GM12878 (cell line): ENCODE measurements around the gene GSTCD. TPM values are rescaled to one million over a fixed set of nuclear protein-coding genes. Genes with fewer than 3 reads are reported as not detected.
A peak's percentile ranks its signal among the peaks of the same experiment; 100 is the strongest.

Source experiments
- ATAC-seq: fragments of 200-7000 bp; cut with Tn5 transposase; 3 replicates; pipeline ENCODE4 v1.9.1; 2020; ENCODE audit warnings: mild to moderate bottlenecking, moderate library complexity
- BruUV-seq: library from RNA; stranded (reverse); fragments of 400-500 nt; replicated peaks from 2 replicates; lab custom pipeline; 2021; lab: Mats Ljungman, UMichigan
- CTCF ChIA-PET: fragments of 300-600 bp; sonication (Branson Sonifier 250); formaldehyde crosslinking; extraction: SDS; loops from one replicate; lab custom pipeline; 2021; ENCODE audit warnings: inconsistent platforms; lab: Yijun Ruan, JAX
- POLR2A ChIA-PET: fragments of 350-600 bp; formaldehyde crosslinking; extraction: SDS; loops from one replicate; lab custom pipeline; 2021; ENCODE audit warnings: inconsistent platforms; lab: Charles Lee
- RAD21 ChIA-PET: fragments of 300-600 bp; sonication (Branson Sonifier 250); formaldehyde crosslinking; loops from one replicate; lab custom pipeline; 2023; ENCODE audit warnings: antibody characterized with exemption; ENCODE audit not compliant: unreplicated experiment; lab: Charles Lee
- SMC1A ChIA-PET: fragments of 300-600 bp; sonication (Branson Sonifier 250); formaldehyde crosslinking; loops from one replicate; lab custom pipeline; 2023; ENCODE audit not compliant: unreplicated experiment, uncharacterized antibody; lab: Charles Lee
- DNase-seq: peaks from one replicate; pipeline ENCODE4 v3.0.0-alpha.2; 2011; ENCODE audit warnings: low read depth, low spot score
- FAIRE-seq: peaks from 3 replicates; lab custom pipeline; 2011; peaks lifted over from hg19 to GRCh38; lab: Jason Lieb, UNC
- H2AFZ ChIP-seq: 2 replicates; pipeline ENCODE4 v1.6.0; 2011; ENCODE audit warnings: low read depth, low read length, control low read depth; ENCODE audit not compliant: control insufficient read depth
- H3K27ac ChIP-seq: 2 replicates; pipeline ENCODE4 v1.5.1; 2011; ENCODE audit warnings: control low read depth; ENCODE audit not compliant: control insufficient read depth, insufficient read depth
- H3K27me3 ChIP-seq, 2 experiments: replicated peaks in 1 of 2; 2 replicates each; pipeline versions ENCODE4 v1.6.0 to v1.6.1; 2011; ENCODE audit warnings: low read length in 1 of 2; ENCODE audit not compliant: control insufficient read depth in 2 of 2, insufficient read depth in 2 of 2
- H3K36me3 ChIP-seq, 2 experiments: 2 replicates each; pipeline ENCODE4 v1.5.1; 2011; ENCODE audit warnings: low read length in 1 of 2; ENCODE audit not compliant: control insufficient read depth in 2 of 2, insufficient read depth in 2 of 2
- H3K4me1 ChIP-seq: 2 replicates; pipeline ENCODE4 v1.6.1; 2011; ENCODE audit warnings: mild to moderate bottlenecking, low read length, moderate library complexity, mixed read lengths; ENCODE audit not compliant: control insufficient read depth, insufficient read depth
- H3K4me2 ChIP-seq: 2 replicates; pipeline ENCODE4 v1.6.0; 2011; ENCODE audit warnings: control low read depth; ENCODE audit not compliant: control insufficient read depth, insufficient read depth
- H3K4me3 ChIP-seq: fragments of 200-600 bp; sonication (generic); 2 replicates; pipeline ENCODE4 v1.5.1; 2016
- H3K79me2 ChIP-seq: 2 replicates; pipeline ENCODE4 v1.6.0; 2011; ENCODE audit warnings: low read length; ENCODE audit not compliant: control insufficient read depth, insufficient read depth
- H3K9ac ChIP-seq: 2 replicates; pipeline ENCODE4 v1.8.0; 2011; ENCODE audit warnings: low read length, control low read depth, mixed read lengths; ENCODE audit not compliant: control insufficient read depth, insufficient read depth
- H3K9me3 ChIP-seq: replicated peaks from 3 replicates; pipeline ENCODE4 v1.5.1; 2011; ENCODE audit warnings: mild to moderate bottlenecking, low read length; ENCODE audit not compliant: control insufficient read depth, insufficient read depth
- H4K20me1 ChIP-seq: 2 replicates; pipeline ENCODE4 v1.6.0; 2011; ENCODE audit not compliant: control insufficient read depth, insufficient read depth
- FOXK2 ChIP-seq: fragments of 450-650 bp; IDR thresholded peaks from 2 replicates; pipeline ENCODE4 v1.6.1; 2017; ENCODE audit warnings: mild to moderate bottlenecking, moderate library complexity
- WGBS: methylation state at CpG from one replicate; pipeline ENCODE4 v1.1.6; 2016; ENCODE audit warnings: low lambda C conversion rate; ENCODE audit not compliant: insufficient replicate concordance, insufficient coverage; ENCODE audit errors: missing lambda C conversion rate; 5-methylcytosine and 5-hydroxymethylcytosine counted together
- in situ Hi-C: fragments of 300-500 bp; cut with MboI; formaldehyde crosslinking; loops from 9 replicates; pipeline ENCODE4 v1.14.3; 2018; ENCODE audit warnings: mixed read lengths
- intact Hi-C: fragments of 100-400 bp; cut with micrococcal nuclease; formaldehyde crosslinking; loops from one replicate; pipeline ENCODE4 v1.14.2; 2022; ENCODE audit not compliant: unreplicated experiment
- polyA plus RNA-seq, 11 experiments: library from polyadenylated mRNA; depleted of rRNA in 4 of 11; unstranded in 6 of 11; stranded (reverse) in 5 of 11; fragments of >200 nt; fragmentation: Nextera tagmentation in 4 of 11; fragmentation: Illumina TruSeq in 1 of 11; extraction: Ambion mirVana in 4 of 11; extraction: Trizol in 1 of 11; gene quantifications; 1 replicate in 1 of 11; 2 replicates in 10 of 11; pipeline versions ENCODE4 v1.2.1 to v1.2.3, GENCODE V29; 2011 to 2016; ENCODE audit warnings: inconsistent platforms in 2 of 11, missing spikeins in 2 of 11, low read depth in 1 of 11
- total RNA-seq, 4 experiments: library from RNA; depleted of rRNA in 3 of 4; stranded (reverse); fragments of >200 nt in 3 of 4; fragmentation: Illumina TruSeq in 1 of 4; extraction: Trizol in 1 of 4; gene quantifications; 2 replicates each; pipeline versions ENCODE4 v1.2.1 to v1.2.3, GENCODE V29; 2013 to 2021
- TF ChIP-seq, protein P1 (sequence below): IDR thresholded peaks from 2 replicates; pipeline ENCODE4 v1.6.1; 2011; ENCODE audit warnings: borderline replicate concordance, low read depth, mild to moderate bottlenecking, moderate library complexity, low read length; ENCODE audit not compliant: insufficient read depth, poor library complexity, severe bottlenecking
- TF ChIP-seq, protein P2 (sequence below): fragments of 450-650 bp; IDR thresholded peaks from 2 replicates; pipeline ENCODE4 v1.6.1; 2017; ENCODE audit warnings: borderline replicate concordance
- TF ChIP-seq, protein P3 (sequence below): fragments of 450-650 bp; IDR thresholded peaks from 2 replicates; pipeline ENCODE4 v1.6.1; 2017; ENCODE audit warnings: mild to moderate bottlenecking, low read depth, inconsistent platforms; ENCODE audit not compliant: poor library complexity, severe bottlenecking

The GSTCD gene
- total and polyA plus RNA-seq, 10 of the 15 experiments (the other 5 are each of a cell fraction or from before 2014, with no cell fraction given): 4.3 to 28.4 (median 14.1) TPM

DNA sequence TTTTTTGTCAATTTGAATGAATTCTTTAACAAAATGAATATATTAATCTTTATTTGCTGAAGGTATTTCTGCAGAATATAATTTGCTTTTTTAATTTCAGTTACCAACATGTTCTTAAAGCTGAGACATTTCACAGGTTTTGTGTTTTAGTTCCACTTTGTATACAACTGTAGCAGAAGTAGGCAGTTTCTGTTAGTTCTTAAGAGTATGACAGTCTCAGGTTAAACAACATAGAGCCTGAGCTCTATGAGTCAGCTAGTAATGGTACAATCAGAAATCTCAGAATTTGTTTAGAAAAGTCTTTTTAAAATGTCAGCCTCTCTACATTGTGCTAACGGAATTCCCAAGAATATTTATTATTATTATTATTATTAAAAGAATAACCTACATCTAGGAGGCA is 50.4 kb downstream of the GSTCD start:
- no peak for TF ChIP-seq FOXK2
- TF ChIP-seq, protein P1, sequence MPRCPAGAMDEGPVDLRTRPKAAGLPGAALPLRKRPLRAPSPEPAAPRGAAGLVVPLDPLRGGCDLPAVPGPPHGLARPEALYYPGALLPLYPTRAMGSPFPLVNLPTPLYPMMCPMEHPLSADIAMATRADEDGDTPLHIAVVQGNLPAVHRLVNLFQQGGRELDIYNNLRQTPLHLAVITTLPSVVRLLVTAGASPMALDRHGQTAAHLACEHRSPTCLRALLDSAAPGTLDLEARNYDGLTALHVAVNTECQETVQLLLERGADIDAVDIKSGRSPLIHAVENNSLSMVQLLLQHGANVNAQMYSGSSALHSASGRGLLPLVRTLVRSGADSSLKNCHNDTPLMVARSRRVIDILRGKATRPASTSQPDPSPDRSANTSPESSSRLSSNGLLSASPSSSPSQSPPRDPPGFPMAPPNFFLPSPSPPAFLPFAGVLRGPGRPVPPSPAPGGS: no peak
- TF ChIP-seq, protein P2, sequence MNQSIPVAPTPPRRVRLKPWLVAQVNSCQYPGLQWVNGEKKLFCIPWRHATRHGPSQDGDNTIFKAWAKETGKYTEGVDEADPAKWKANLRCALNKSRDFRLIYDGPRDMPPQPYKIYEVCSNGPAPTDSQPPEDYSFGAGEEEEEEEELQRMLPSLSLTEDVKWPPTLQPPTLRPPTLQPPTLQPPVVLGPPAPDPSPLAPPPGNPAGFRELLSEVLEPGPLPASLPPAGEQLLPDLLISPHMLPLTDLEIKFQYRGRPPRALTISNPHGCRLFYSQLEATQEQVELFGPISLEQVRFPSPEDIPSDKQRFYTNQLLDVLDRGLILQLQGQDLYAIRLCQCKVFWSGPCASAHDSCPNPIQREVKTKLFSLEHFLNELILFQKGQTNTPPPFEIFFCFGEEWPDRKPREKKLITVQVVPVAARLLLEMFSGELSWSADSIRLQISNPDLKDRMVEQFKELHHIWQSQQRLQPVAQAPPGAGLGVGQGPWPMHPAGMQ: no peak
- TF ChIP-seq, protein P3, sequence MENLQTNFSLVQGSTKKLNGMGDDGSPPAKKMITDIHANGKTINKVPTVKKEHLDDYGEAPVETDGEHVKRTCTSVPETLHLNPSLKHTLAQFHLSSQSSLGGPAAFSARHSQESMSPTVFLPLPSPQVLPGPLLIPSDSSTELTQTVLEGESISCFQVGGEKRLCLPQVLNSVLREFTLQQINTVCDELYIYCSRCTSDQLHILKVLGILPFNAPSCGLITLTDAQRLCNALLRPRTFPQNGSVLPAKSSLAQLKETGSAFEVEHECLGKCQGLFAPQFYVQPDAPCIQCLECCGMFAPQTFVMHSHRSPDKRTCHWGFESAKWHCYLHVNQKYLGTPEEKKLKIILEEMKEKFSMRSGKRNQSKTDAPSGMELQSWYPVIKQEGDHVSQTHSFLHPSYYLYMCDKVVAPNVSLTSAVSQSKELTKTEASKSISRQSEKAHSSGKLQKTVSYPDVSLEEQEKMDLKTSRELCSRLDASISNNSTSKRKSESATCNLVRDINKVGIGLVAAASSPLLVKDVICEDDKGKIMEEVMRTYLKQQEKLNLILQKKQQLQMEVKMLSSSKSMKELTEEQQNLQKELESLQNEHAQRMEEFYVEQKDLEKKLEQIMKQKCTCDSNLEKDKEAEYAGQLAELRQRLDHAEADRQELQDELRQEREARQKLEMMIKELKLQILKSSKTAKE: no peak
- intact Hi-C loops: no loop called here
- FAIRE-seq (no peak), DNase-seq (no peak), ATAC-seq (peak; percentile 70)
- ChIA-PET CTCF (interaction anchor here (1.0 kb wide), 1 partner anchor 238 kb away, joined by 3 read pairs; no protein-coding TSS in a partner anchor), RAD21 (no interaction called here), POLR2A (no interaction called here), SMC1A (interaction anchor here (0.7 to 2.6 kb wide), 3 partner anchors 9 to 18 kb away, joined by 3 to 10 read pairs (median 4); no protein-coding TSS in a partner anchor)
- H4K20me1 ChIP-seq: no peaks in the 10 kb centered on the region
- H3K4me3 ChIP-seq: no peak overlapping the region
- no peak overlapping the region for H3K27ac ChIP-seq
- BruUV-seq: no TSS peak
- H3K79me2 ChIP-seq: no peaks in the 10 kb centered on the region
- H3K4me1 ChIP-seq: no peaks in the 10 kb centered on the region
- H3K9me3 ChIP-seq: no peaks in the 10 kb centered on the region
- no peaks in the 10 kb centered on the region for H3K27me3 ChIP-seq
- H3K36me3 ChIP-seq: no peaks in the 10 kb centered on the region
- H2AFZ ChIP-seq: no peak overlapping the region
- no peak overlapping the region for H3K4me2 ChIP-seq
- in situ Hi-C loops: no loop called here
- no peak overlapping the region for H3K9ac ChIP-seq
- 100% methylated on average over 1 of the region's 1 CpG for WGBS
